Bronchial epithelial cell (primary cell): ENCODE measurements around the gene SLC6A19. TPM values are rescaled to one million over a fixed set of nuclear protein-coding genes. Genes with fewer than 3 reads are reported as not detected.

Experiments used
- DNase-seq: peaks from one replicate; pipeline ENCODE4 v3.0.0-alpha.2; 2010; ENCODE audit warnings: low read depth
- FAIRE-seq: peaks from 2 replicates; lab custom pipeline; 2011; peaks lifted over from hg19 to GRCh38; lab: Jason Lieb, UNC
- H3K27me3 ChIP-seq: 2 replicates; pipeline ENCODE4 v1.5.1; 2011; ENCODE audit warnings: low read length; ENCODE audit not compliant: control insufficient read depth, insufficient read depth
- H3K36me3 ChIP-seq: 2 replicates; pipeline ENCODE4 v1.5.1; 2011; ENCODE audit warnings: low read length; ENCODE audit not compliant: control insufficient read depth, insufficient read depth
- H3K4me3 ChIP-seq: 2 replicates; pipeline ENCODE4 v1.5.1; 2011; ENCODE audit warnings: mild to moderate bottlenecking, low read depth, low read length, control low read depth
- CTCF ChIP-seq: IDR thresholded peaks from 2 replicates; pipeline ENCODE4 v1.5.1; 2011; ENCODE audit warnings: mild to moderate bottlenecking, moderate library complexity, low read length, control low read depth, inconsistent platforms; ENCODE audit not compliant: insufficient read depth, severe bottlenecking
- total RNA-seq: library from RNA; depleted of rRNA; stranded (reverse); fragments of >200 nt; gene quantifications from 2 replicates; pipeline ENCODE4 v1.2.1, GENCODE V29; 2014

The SLC6A19 gene
- total RNA-seq, 1 donor from 2014 or later: not detected

- TF ChIP-seq CTCF: no peak
- no peaks in the 10 kb centered on the region for H3K36me3 ChIP-seq
- DNase-seq: no peak
- H3K27me3 ChIP-seq: peaks cover 1% of the 10 kb centered on the region
- H3K4me3 ChIP-seq: no peak overlapping the region
- FAIRE-seq: no peak
These were observed 11.5 kb downstream of the SLC6A19 start for GRCh38 chr5:1212881-1213280.

GRCh38 chr5:1213508-1214162 is 12.2 kb downstream of the SLC6A19 start:
- FAIRE-seq (no peak), DNase-seq (no peak)
- Histone ChIP-seq H3K36me3 (no peaks in the 10 kb centered on the region), H3K27me3 (peaks cover 1% of the 10 kb centered on the region), H3K4me3 (no peak overlapping the region)
- TF ChIP-seq CTCF: no peak

- TF ChIP-seq CTCF: no peak
- Histone ChIP-seq H3K4me3 (no peak overlapping the region), H3K36me3 (no peaks in the 10 kb centered on the region), H3K27me3 (peaks cover 1% of the 10 kb centered on the region)
- FAIRE-seq (no peak), DNase-seq (no peak)
These were observed 13.0 kb downstream of the SLC6A19 start for GRCh38 chr5:1214163-1214935.

- no peak for FAIRE-seq
- no peak for DNase-seq
- H3K27me3 ChIP-seq: peaks cover 1% of the 10 kb centered on the region
- no peaks in the 10 kb centered on the region for H3K36me3 ChIP-seq
- no peak overlapping the region for H3K4me3 ChIP-seq
- no peak for TF ChIP-seq CTCF
These were observed 13.5 kb downstream of the SLC6A19 start for GRCh38 chr5:1214936-1215220.

GRCh38 chr5:1215320-1216096 is 14.1 kb downstream of the SLC6A19 start:
- no peak overlapping the region for H3K4me3 ChIP-seq
- DNase-seq: no peak
- no peaks in the 10 kb centered on the region for H3K36me3 ChIP-seq
- H3K27me3 ChIP-seq: no peaks in the 10 kb centered on the region
- no peak for FAIRE-seq
- no peak for TF ChIP-seq CTCF
